Mesenchymal stem cell (in vitro differentiated cells and primary cell): ENCODE data around the gene CFAP300.
A peak's percentile ranks its signal among the peaks of the same experiment; 100 is the strongest.

ENCODE experiments used
- DNase-seq: peaks from one replicate; pipeline ENCODE4 v3.0.0-alpha.2; 2013
- H2AFZ ChIP-seq: one replicate; pipeline ENCODE4 v1.6.1; 2013; ENCODE audit warnings: low read depth, mild to moderate bottlenecking, control low read depth, inconsistent platforms, low read length, moderate library complexity
- H2AK5ac ChIP-seq: 2 replicates; pipeline ENCODE4 v1.6.1; 2013; ENCODE audit warnings: low read length, moderate library complexity, mild to moderate bottlenecking, inconsistent platforms; ENCODE audit not compliant: severe bottlenecking
- H2BK120ac ChIP-seq: one replicate; pipeline ENCODE4 v1.6.1; 2013; ENCODE audit warnings: low read depth, mild to moderate bottlenecking, inconsistent platforms, low read length, moderate library complexity
- H2BK12ac ChIP-seq, 2 experiments: one replicate each; pipeline ENCODE4 v1.6.1; 2013; ENCODE audit warnings: inconsistent platforms in 2 of 2, low read length in 2 of 2, mild to moderate bottlenecking in 2 of 2, moderate library complexity in 2 of 2, control low read depth in 1 of 2
- H2BK15ac ChIP-seq: one replicate; pipeline ENCODE4 v1.6.1; 2013; ENCODE audit warnings: mild to moderate bottlenecking, low read depth, inconsistent platforms; ENCODE audit not compliant: poor library complexity, severe bottlenecking
- H2BK5ac ChIP-seq: 2 replicates; pipeline ENCODE4 v1.6.1; 2013; ENCODE audit warnings: low read depth, mild to moderate bottlenecking, low read length, control low read depth, inconsistent platforms; ENCODE audit not compliant: poor library complexity, severe bottlenecking
- H3K14ac ChIP-seq, 2 experiments: one replicate each; pipeline ENCODE4 v1.6.1; 2013; ENCODE audit warnings: inconsistent platforms in 2 of 2, low read length in 2 of 2, control low read depth in 1 of 2, mild to moderate bottlenecking in 1 of 2, moderate library complexity in 1 of 2
- H3K18ac ChIP-seq, 2 experiments: one replicate each; pipeline ENCODE4 v1.6.1; 2013; ENCODE audit warnings: inconsistent platforms in 2 of 2, low read length in 2 of 2, control low read depth in 1 of 2, low read depth in 1 of 2, mild to moderate bottlenecking in 1 of 2
- H3K23ac ChIP-seq, 2 experiments: one replicate each; pipeline ENCODE4 v1.6.1; 2013; ENCODE audit warnings: inconsistent platforms in 2 of 2, low read length in 2 of 2, mild to moderate bottlenecking in 2 of 2, moderate library complexity in 2 of 2, control low read depth in 1 of 2
- H3K27ac ChIP-seq: 2 replicates; pipeline ENCODE4 v1.5.1; 2013; ENCODE audit warnings: mild to moderate bottlenecking, moderate library complexity, low read length, control low read depth, inconsistent platforms; ENCODE audit not compliant: poor library complexity, severe bottlenecking
- H3K27me3 ChIP-seq, 2 experiments: 2 replicates each; pipeline versions ENCODE4 v1.6.1 to v1.7.0; 2013; ENCODE audit warnings: low read length in 2 of 2, mild to moderate bottlenecking in 2 of 2, moderate library complexity in 2 of 2, control low read depth in 1 of 2, inconsistent platforms in 1 of 2; ENCODE audit not compliant: control insufficient read depth in 1 of 2, insufficient read depth in 1 of 2
- H3K36me3 ChIP-seq, 2 experiments: 2 replicates each; pipeline versions ENCODE4 v1.6.1 to v1.7.0; 2013; ENCODE audit warnings: low read length in 2 of 2, control low read depth in 1 of 2, inconsistent platforms in 1 of 2, low read depth in 1 of 2, mild to moderate bottlenecking in 1 of 2; ENCODE audit not compliant: insufficient read depth in 2 of 2, control insufficient read depth in 1 of 2
- H3K4ac ChIP-seq, 2 experiments: one replicate each; pipeline ENCODE4 v1.6.1; 2013; ENCODE audit warnings: inconsistent platforms in 2 of 2, low read length in 2 of 2, mild to moderate bottlenecking in 2 of 2, moderate library complexity in 2 of 2, control low read depth in 1 of 2, low read depth in 1 of 2
- H3K4me1 ChIP-seq: 2 replicates; pipeline ENCODE4 v1.6.1; 2013; ENCODE audit warnings: low read depth, low read length, control low read depth; ENCODE audit not compliant: control insufficient read depth, insufficient read depth
- H3K4me2 ChIP-seq: 2 replicates; pipeline ENCODE4 v1.6.1; 2013; ENCODE audit warnings: low read length, mild to moderate bottlenecking, inconsistent platforms; ENCODE audit not compliant: poor library complexity, severe bottlenecking
- H3K4me3 ChIP-seq, 2 experiments: 2 replicates each; pipeline versions ENCODE4 v1.5.1 to v1.7.0; 2013; ENCODE audit warnings: low read length in 2 of 2, mild to moderate bottlenecking in 2 of 2, control low read depth in 1 of 2, low read depth in 1 of 2; ENCODE audit not compliant: insufficient read depth in 1 of 2
- H3K79me1 ChIP-seq: replicated peaks from 2 replicates; pipeline ENCODE4 v1.6.1; 2013; ENCODE audit warnings: mild to moderate bottlenecking, control low read depth, low read length, inconsistent platforms; ENCODE audit not compliant: poor library complexity, severe bottlenecking
- H3K9ac ChIP-seq: 2 replicates; pipeline ENCODE4 v1.7.0; 2013; ENCODE audit warnings: mild to moderate bottlenecking, low read length, moderate library complexity
- H3K9me3 ChIP-seq: 2 replicates; pipeline ENCODE4 v1.7.0; 2013; ENCODE audit warnings: mild to moderate bottlenecking, low read length; ENCODE audit not compliant: control insufficient read depth
- H4K8ac ChIP-seq: one replicate; pipeline ENCODE4 v1.6.1; 2013; ENCODE audit warnings: inconsistent platforms, mild to moderate bottlenecking, low read length, moderate library complexity
- H4K91ac ChIP-seq: one replicate; pipeline ENCODE4 v1.6.1; 2013; ENCODE audit warnings: mild to moderate bottlenecking, low read length, inconsistent platforms
- WGBS: methylation state at CpG from one replicate; pipeline ENCODE4 v1.1.7; 2013; ENCODE audit warnings: mixed read lengths; 5-methylcytosine and 5-hydroxymethylcytosine counted together

The CFAP300 gene

DNA sequence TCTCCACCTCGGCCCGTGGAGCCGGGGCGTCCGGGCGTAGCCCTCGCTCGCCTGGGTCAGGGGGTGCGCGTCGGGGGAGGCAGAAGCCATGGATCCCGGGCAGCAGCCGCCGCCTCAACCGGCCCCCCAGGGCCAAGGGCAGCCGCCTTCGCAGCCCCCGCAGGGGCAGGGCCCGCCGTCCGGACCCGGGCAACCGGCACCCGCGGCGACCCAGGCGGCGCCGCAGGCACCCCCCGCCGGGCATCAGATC lies 63.4 kb downstream of the CFAP300 start:
- H3K79me1 ChIP-seq, result peaks cover 2% of the 10 kb centered on the region
- no peaks in the 10 kb centered on the region for H3K27me3 ChIP-seq
- DNase-seq, result no peak
- H2BK120ac ChIP-seq, result peak overlapping the region; percentile 98
- H3K27ac ChIP-seq, result peak overlapping the region; percentile 99
- H2AFZ ChIP-seq, result no peak overlapping the region
- peak overlapping the region; percentile 100 for H2BK15ac ChIP-seq
- H3K4ac ChIP-seq, result peak overlapping the region; percentile 97 to 100
- H3K4me1 ChIP-seq, result no peaks in the 10 kb centered on the region
- H2BK5ac ChIP-seq, result peak overlapping the region; percentile 99
- H3K9ac ChIP-seq, result peak overlapping the region; percentile 99
- peak overlapping the region; percentile 82 to 96 for H3K4me3 ChIP-seq
- H2BK12ac ChIP-seq, result peak overlapping the region in 1 of 2 experiments; percentile 85
- peak overlapping the region; percentile 7 for H3K4me2 ChIP-seq
- H4K91ac ChIP-seq, result peak overlapping the region; percentile 100
- no peaks in the 10 kb centered on the region for H3K9me3 ChIP-seq
- peak overlapping the region; percentile 95 to 100 for H3K14ac ChIP-seq
- peak overlapping the region; percentile 99 to 100 for H3K23ac ChIP-seq
- H4K8ac ChIP-seq, result peak overlapping the region; percentile 96
- peaks cover 0 to 16% of the 10 kb centered on the region in 2 experiments for H3K36me3 ChIP-seq
- H2AK5ac ChIP-seq, result peak overlapping the region; percentile 80
- H3K18ac ChIP-seq, result peak overlapping the region; percentile 98 to 99
- under 1% methylated on average over 31 of the region's 31 CpGs for WGBS

DNA sequence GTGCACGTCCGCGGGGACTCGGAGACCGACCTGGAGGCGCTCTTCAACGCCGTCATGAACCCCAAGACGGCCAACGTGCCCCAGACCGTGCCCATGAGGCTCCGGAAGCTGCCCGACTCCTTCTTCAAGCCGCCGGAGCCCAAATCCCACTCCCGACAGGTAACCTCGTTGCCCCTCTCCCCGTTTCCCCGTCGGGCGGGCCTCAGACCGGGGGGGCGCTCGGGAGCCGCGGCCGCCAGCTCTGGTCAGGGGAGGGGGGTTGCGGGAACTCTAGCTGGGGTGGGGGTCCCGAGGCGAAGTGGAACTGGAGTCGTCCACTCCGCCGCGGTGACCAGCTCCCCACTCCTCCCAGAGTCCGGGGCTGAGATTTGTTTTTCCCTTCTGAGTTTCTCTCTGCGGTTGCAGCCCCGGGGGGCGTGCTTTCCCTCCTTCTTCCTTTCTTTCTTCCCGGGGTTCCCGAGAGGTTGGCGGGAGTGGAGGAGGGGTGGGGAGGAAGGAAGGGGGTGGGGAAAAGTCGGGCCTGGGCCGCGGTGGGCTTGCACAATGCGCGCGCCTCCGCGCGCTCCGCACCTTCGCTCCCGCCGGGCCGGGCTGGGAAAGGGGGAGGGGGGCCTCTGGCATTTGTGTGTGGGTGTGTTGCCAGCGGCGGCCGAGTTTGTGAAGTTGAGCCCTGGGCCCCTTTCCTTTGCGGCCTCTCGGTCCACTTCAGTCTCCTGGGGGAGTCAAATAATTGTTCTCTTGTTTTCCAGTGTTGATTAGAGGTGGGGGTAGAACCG lies 64.0 kb downstream of the CFAP300 start:
- peak overlapping the region; percentile 96 for H4K8ac ChIP-seq
- peak; percentile 88 for DNase-seq
- peak overlapping the region; percentile 95 to 100 for H3K14ac ChIP-seq
- WGBS, result 0% methylated on average over 27 of the region's 61 CpGs
- H3K27me3 ChIP-seq, result no peaks in the 10 kb centered on the region
- H3K36me3 ChIP-seq, result peaks cover 0 to 21% of the 10 kb centered on the region in 2 experiments
- H2BK120ac ChIP-seq, result peak overlapping the region; percentile 98
- peak overlapping the region; percentile 100 for H2BK15ac ChIP-seq
- H2BK12ac ChIP-seq, result peak overlapping the region in 1 of 2 experiments; percentile 85
- no peak overlapping the region for H2AFZ ChIP-seq
- H3K23ac ChIP-seq, result peak overlapping the region; percentile 99 to 100
- H3K4me1 ChIP-seq, result no peaks in the 10 kb centered on the region
- peaks cover 2% of the 10 kb centered on the region for H3K79me1 ChIP-seq
- H3K4ac ChIP-seq, result peak overlapping the region; percentile 97 to 100
- H2BK5ac ChIP-seq, result peak overlapping the region; percentile 99
- H3K4me2 ChIP-seq, result peak overlapping the region; percentile 23
- peak overlapping the region; percentile 81 for H2AK5ac ChIP-seq
- H3K4me3 ChIP-seq, result peak overlapping the region; percentile 82 to 96
- peak overlapping the region; percentile 99 for H3K9ac ChIP-seq
- peak overlapping the region; percentile 99 for H3K27ac ChIP-seq
- peak overlapping the region; percentile 98 to 99 for H3K18ac ChIP-seq
- H3K9me3 ChIP-seq, result no peaks in the 10 kb centered on the region
- peak overlapping the region; percentile 100 for H4K91ac ChIP-seq

DNA sequence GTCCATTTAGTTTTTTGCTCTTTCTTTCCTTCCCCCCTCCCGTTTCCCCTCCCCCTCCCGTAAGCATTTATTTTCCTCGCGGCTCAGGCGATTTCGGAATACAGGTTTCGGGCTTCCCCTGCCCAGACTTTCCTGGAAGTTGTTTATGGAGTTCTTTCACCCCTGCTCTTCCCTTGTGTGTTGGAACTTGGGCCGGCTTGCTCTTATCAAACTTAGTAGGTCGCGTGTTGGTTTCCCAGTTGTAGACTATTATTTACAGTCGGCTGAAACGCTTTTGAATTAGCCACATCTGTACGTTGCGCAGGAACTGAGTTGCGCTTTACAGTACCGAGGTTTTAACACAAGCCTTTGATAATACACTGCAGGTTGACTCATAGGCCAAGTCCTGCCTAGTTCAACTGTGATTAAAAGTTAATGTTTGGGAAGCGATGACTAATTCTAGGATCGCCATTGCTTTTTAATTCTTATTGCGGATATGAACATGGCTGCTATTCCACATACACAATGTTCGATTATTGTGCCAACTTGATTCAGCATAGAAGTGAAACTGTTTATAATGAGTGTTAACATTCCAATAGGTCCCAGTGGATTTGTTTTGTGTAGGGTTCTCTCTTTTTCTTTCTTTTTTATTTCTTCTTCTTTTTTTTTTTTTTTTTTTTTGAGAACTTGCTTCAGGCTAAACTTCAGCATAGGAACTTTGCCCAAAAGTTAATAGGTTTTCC lies 64.7 kb downstream of the CFAP300 start:
- no peaks in the 10 kb centered on the region for H3K27me3 ChIP-seq
- peak overlapping the region; percentile 82 to 96 for H3K4me3 ChIP-seq
- H3K14ac ChIP-seq, result no peak overlapping the region
- H3K4me2 ChIP-seq, result peak overlapping the region; percentile 66
- peak overlapping the region; percentile 99 for H3K9ac ChIP-seq
- H4K8ac ChIP-seq, result no peak overlapping the region
- no peak overlapping the region for H2AFZ ChIP-seq
- H2BK5ac ChIP-seq, result peak overlapping the region; percentile 96
- no peak overlapping the region for H2BK12ac ChIP-seq
- no peak overlapping the region for H3K23ac ChIP-seq
- H3K9me3 ChIP-seq, result no peaks in the 10 kb centered on the region
- peak overlapping the region; percentile 81 for H2AK5ac ChIP-seq
- peak overlapping the region; percentile 65 to 98 for H3K18ac ChIP-seq
- no peak overlapping the region for H4K91ac ChIP-seq
- H3K36me3 ChIP-seq, result peaks cover 0 to 27% of the 10 kb centered on the region in 2 experiments
- H3K4ac ChIP-seq, result peak overlapping the region; percentile 71 to 82
- H3K79me1 ChIP-seq, result peaks cover 2% of the 10 kb centered on the region
- WGBS, result under 1% methylated on average over 18 of the region's 20 CpGs
- H3K27ac ChIP-seq, result peak overlapping the region; percentile 99
- H2BK120ac ChIP-seq, result peak overlapping the region; percentile 84
- peak; percentile 91 for DNase-seq
- no peaks in the 10 kb centered on the region for H3K4me1 ChIP-seq
- H2BK15ac ChIP-seq, result peak overlapping the region; percentile 39

DNA sequence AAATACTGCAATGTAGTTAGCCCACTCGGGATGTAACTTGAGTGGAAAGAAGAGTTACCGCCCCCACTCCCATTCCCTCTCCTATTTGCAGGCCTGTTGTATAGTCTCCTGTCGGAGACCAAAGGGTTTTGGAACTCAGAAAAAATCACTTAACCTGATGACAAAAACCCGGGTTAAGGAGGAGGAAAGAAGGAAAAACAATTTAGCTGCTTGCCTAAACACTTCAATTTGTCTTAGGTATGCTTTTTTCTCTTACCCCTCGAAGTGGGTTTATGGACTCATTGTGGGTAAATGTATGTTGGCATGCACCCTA lies 65.2 kb downstream of the CFAP300 start:
- Histone ChIP-seq H3K4me1 (no peaks in the 10 kb centered on the region), H3K14ac (no peak overlapping the region), H3K27me3 (no peaks in the 10 kb centered on the region), H2BK15ac (no peak overlapping the region), H2AFZ (no peak overlapping the region), H3K27ac (peak overlapping the region; percentile 99), H3K9me3 (no peaks in the 10 kb centered on the region), H2BK120ac (no peak overlapping the region), H3K4me3 (peak overlapping the region in 1 of 2 experiments; percentile 82), H4K91ac (no peak overlapping the region), H3K9ac (peak overlapping the region; percentile 99), H3K4ac (no peak overlapping the region), H3K79me1 (peaks cover 2% of the 10 kb centered on the region), H2BK12ac (no peak overlapping the region), H3K4me2 (peak overlapping the region; percentile 66), H2BK5ac (no peak overlapping the region), H3K23ac (no peak overlapping the region), H4K8ac (no peak overlapping the region), H3K36me3 (peaks cover 0 to 27% of the 10 kb centered on the region in 2 experiments), H3K18ac (no peak overlapping the region), H2AK5ac (peak overlapping the region; percentile 77)
- peak; percentile 38 for DNase-seq
- WGBS, result 0% methylated on average over 3 of the region's 5 CpGs
